ENCODE results near the gene CD8B2.

- TF ChIP-seq CTCF (conservative IDR thresholded peaks at IDR 0.05; ENCODE audit: low read depth in 2 of 2), result no peak
- no peak for TF ChIP-seq CREB1 (CRISPR knock-in tag; IDR thresholded peaks at IDR 0.05; ENCODE audit: low read depth)
Measured at GRCh38 chr2:106523976-106524665, 37.0 kb downstream of the CD8B2 start.

Measured in GM23338 (cell line).